HG03460 (cell line): ENCODE measurements around the gene SLC43A3.

Experiments
- ATAC-seq: cut with Tn5 transposase; IDR thresholded peaks from one replicate; pipeline ENCODE4 v1.9.1; 2021; ENCODE audit not compliant: unreplicated experiment

The SLC43A3 gene

DNA sequence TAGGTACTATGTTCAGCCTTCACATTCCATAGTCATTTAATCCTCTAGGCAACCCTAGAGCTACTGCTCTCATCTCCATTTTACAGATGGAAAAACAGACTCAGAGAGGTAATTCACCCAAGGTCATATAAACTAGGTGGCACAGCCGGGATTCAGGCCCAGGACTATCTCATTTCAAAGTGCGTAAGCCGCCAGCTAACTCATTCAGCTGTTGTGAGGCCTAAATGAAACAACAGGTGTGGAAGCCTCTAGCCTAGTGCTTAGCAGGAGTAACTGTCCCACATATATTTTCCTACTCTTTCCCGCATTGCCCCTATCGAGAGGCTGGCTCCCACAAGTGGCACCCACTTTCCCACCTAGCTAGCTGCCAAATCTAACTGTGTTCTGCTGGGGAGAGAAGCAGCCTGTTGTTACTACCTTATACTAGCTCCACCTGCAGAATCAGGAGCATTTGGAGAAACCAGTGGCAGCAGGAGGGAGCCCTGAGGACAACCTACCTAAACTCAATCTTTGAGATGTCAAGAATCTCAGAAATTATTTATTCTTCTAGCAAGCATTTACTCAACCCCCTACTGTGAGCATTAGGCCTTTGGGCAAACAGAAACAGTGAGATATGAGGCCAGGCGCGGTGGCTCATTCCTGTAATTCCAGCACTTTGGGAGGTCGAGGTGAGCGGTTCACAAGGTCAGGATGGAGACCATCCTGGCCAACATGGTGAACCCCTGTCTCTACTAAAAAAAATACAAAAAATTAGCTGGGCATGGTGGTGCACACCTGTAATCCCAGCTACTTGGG, 66.8 kb downstream of the SLC43A3 start:
- no peak for ATAC-seq

DNA sequence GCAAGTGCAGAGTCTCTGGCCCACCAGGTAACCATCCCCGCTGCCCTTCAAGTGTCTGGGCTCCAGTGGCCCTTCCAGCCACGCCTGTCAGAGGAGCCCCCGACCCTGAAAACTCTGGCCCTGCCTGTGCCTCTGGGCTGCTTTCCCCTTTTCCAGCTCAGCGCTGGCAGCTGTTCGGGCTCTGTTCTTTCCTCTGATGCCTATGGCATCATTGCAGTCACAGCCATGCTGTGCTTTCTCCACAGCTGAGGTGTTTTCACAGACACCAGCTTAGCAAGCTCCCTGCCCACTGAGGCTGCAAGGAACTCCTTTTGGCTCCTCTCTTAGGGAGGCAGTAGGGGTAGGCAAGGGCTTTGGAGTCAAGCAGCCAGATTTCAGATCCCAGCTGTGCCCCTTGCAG, 67.5 kb downstream of the SLC43A3 start:
- no peak for ATAC-seq

DNA sequence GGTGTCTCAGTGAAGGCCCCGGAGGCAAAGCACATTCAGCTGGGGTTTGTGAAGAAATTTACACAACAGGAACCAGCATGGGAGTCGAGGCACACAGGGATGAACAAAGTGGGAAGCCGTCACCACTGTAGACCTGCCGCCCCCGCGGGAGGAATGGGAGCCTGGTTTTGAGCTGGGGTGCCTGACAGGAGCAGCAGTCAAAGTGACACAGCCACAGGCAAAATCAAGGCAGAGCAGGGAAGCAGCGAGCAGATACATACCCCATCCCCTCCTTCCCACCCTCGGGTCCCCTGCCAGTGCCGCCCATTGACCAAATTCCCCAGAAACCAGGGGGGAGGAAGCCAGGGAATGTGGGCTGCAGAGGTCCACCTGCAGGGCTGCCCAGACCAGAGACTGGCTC, 67.9 kb downstream of the SLC43A3 start:
- ATAC-seq = no peak

DNA sequence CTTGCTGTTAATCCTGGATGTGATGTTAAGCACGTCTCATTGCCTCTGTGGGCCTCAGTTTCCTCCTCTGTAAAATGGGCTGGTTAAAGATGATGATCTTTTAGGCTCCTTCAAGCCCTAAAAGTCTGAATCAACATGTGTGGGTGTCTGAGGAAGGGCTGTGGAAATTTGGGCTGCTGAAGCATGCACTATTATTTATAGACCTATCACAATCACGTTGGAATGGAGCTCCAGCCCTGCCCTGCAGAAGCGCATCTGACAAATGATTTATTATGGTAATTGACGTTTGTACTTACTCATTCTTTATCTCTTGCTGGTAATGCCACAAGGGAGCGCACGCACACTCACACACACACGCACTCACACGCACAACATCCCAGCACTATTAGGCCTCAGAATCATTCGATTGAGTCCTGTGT, 68.4 kb downstream of the SLC43A3 start:
- ATAC-seq = no peak

DNA sequence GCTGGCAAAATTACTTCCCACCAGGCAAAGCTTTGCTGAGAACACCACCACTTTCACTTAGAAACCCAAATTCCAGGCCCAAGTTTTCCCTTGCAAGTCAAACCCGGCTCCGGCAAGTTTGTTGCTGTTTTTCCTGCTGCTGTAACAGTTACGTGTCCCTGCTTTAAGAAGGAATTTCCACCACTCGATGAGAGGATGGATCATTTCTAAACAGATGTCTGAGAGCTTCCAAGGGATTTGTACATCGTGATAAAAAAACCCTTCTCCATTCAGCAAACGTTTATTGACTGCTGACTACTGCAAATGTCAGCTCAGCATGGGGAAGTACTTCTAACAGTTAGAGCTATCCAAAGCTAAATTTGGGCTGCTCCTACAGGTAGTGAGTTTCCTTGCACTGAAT, 69.1 kb downstream of the SLC43A3 start:
- ATAC-seq = no peak

DNA sequence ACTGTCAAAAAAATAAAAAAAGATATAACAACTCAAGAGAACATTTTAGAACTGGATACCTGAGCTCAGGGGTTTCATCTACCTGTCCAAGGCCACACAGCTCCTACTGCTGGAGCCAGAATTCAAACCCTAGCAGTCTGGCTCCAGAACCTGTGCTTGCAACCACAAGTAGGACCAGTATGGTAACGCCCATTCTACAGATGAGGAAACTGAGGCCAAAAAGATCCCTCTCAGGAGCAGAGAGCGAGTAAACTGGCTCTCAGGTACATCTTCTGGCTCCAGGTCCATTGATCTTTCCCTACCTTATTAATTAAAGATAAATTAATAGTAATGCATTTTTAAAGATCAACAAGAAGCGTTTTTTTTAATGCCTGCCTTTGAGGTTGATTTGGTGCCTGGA, 69.6 kb downstream of the SLC43A3 start:
- no peak for ATAC-seq
